Measurements from ENCODE around the gene MYO3A. TPM values are rescaled to one million over a fixed set of nuclear protein-coding genes. Genes with fewer than 3 reads are reported as not detected.
"Not testable (repeated sequence)": the region's sequence is repeated elsewhere in the genome, so short reads cannot be mapped to it uniquely, and the experiment has no call there.

The MYO3A gene
- polyA plus RNA-seq, 6 donors from 2014 or later = 0.38 to 1.4 (median 0.79) TPM; not detected in 1

- Mint-ChIP-seq H3K27ac (peak overlapping the region in 1 of 6 donors; percentile 13), H3K27me3 (peaks cover 8 to 17% (median 10%) of the 10 kb centered on the region in 3 donors), H3K36me3 (no peaks in the 10 kb centered on the region), H3K9me3 (peaks cover 0 to 8% (median 3%) of the 10 kb centered on the region in 7 donors), H3K4me3 (no peak overlapping the region), H3K4me1 (peaks cover 0 to 3% (median 0%) of the 10 kb centered on the region in 3 donors)
- no peak for ATAC-seq (ENCODE audit: low read depth in 2 of 2)
- DNase-seq = no peak
Measured at GRCh38 chr10:26052326-26052725, 118.3 kb downstream of the MYO3A start.

GRCh38 chr10:26057466-26057865, 123.4 kb downstream of the MYO3A start:
- DNase-seq = no peak
- Mint-ChIP-seq H3K27me3 (peaks cover 0 to 13% (median 0%) of the 10 kb centered on the region in 3 donors), H3K36me3 (no peaks in the 10 kb centered on the region), H3K27ac (no peak overlapping the region), H3K4me1 (no peaks in the 10 kb centered on the region), H3K9me3 (peaks cover 0 to 8% (median 2%) of the 10 kb centered on the region in 7 donors), H3K4me3 (no peak overlapping the region)
- ATAC-seq (ENCODE audit: low read depth in 2 of 2) = no peak

- no peaks in the 10 kb centered on the region for H3K36me3 Mint-ChIP-seq
- no peaks in the 10 kb centered on the region for H3K4me1 Mint-ChIP-seq
- no peak overlapping the region for H3K27ac Mint-ChIP-seq
- H3K9me3 Mint-ChIP-seq = no peaks in the 10 kb centered on the region
- no peaks in the 10 kb centered on the region for H3K27me3 Mint-ChIP-seq
- no peak overlapping the region for H3K4me3 Mint-ChIP-seq
- DNase-seq (no peak), ATAC-seq (ENCODE audit: low read depth in 2 of 2) (no peak)
Measured at GRCh38 chr10:26064106-26064505, 130.1 kb downstream of the MYO3A start.

GRCh38 chr10:26067680-26068079, 133.7 kb downstream of the MYO3A start:
- H3K9me3 Mint-ChIP-seq = peaks cover 0 to 4% (median 1%) of the 10 kb centered on the region in 7 donors
- H3K36me3 Mint-ChIP-seq = no peaks in the 10 kb centered on the region
- no peak for ATAC-seq (ENCODE audit: low read depth in 2 of 2)
- no peak for DNase-seq
- H3K4me3 Mint-ChIP-seq = no peak overlapping the region
- no peaks in the 10 kb centered on the region for H3K4me1 Mint-ChIP-seq
- no peak overlapping the region for H3K27ac Mint-ChIP-seq
- H3K27me3 Mint-ChIP-seq = no peaks in the 10 kb centered on the region

- H3K4me1 Mint-ChIP-seq; H3K9me3 Mint-ChIP-seq; ATAC-seq (ENCODE audit: low read depth in 2 of 2); DNase-seq; H3K27ac Mint-ChIP-seq; H3K4me3 Mint-ChIP-seq; H3K36me3 Mint-ChIP-seq: not testable (repeated sequence)
- H3K27me3 Mint-ChIP-seq = peaks cover 0 to 18% (median 4%) of the 10 kb centered on the region in 3 donors
Measured at GRCh38 chr10:26080971-26081370, 146.9 kb downstream of the MYO3A start.

- Mint-ChIP-seq H3K27ac (peak overlapping the region in 1 of 6 donors; percentile 17), H3K36me3 (no peaks in the 10 kb centered on the region), H3K27me3 (peaks cover 0 to 22% (median 8%) of the 10 kb centered on the region in 3 donors), H3K4me1 (no peaks in the 10 kb centered on the region), H3K9me3 (peaks cover 0 to 2% (median 0%) of the 10 kb centered on the region in 7 donors), H3K4me3 (no peak overlapping the region)
- no peak for ATAC-seq (ENCODE audit: low read depth in 2 of 2)
- no peak for DNase-seq
Measured at GRCh38 chr10:26081459-26081858, 147.4 kb downstream of the MYO3A start.

- peaks cover 0 to 17% (median 8%) of the 10 kb centered on the region in 3 donors for H3K27me3 Mint-ChIP-seq
- no peak for DNase-seq
- ATAC-seq (ENCODE audit: low read depth in 2 of 2) = no peak
- no peaks in the 10 kb centered on the region for H3K36me3 Mint-ChIP-seq
- H3K9me3 Mint-ChIP-seq = peaks cover 0 to 2% (median 0%) of the 10 kb centered on the region in 7 donors
- no peaks in the 10 kb centered on the region for H3K4me1 Mint-ChIP-seq
- no peak overlapping the region for H3K27ac Mint-ChIP-seq
- H3K4me3 Mint-ChIP-seq = no peak overlapping the region
Measured at GRCh38 chr10:26085549-26085948, 151.5 kb downstream of the MYO3A start.

- no peak overlapping the region for H3K4me3 Mint-ChIP-seq
- H3K27ac Mint-ChIP-seq = no peak overlapping the region
- no peaks in the 10 kb centered on the region for H3K9me3 Mint-ChIP-seq
- peaks cover 0 to 3% (median 0%) of the 10 kb centered on the region in 3 donors for H3K4me1 Mint-ChIP-seq
- H3K36me3 Mint-ChIP-seq = no peaks in the 10 kb centered on the region
- no peak for ATAC-seq (ENCODE audit: low read depth in 2 of 2)
- DNase-seq = no peak
- peaks cover 0 to 17% (median 8%) of the 10 kb centered on the region in 3 donors for H3K27me3 Mint-ChIP-seq
Measured at GRCh38 chr10:26087666-26088065, 153.6 kb downstream of the MYO3A start.

GRCh38 chr10:26090026-26090425, 156.0 kb downstream of the MYO3A start:
- no peak overlapping the region for H3K4me3 Mint-ChIP-seq
- H3K4me1 Mint-ChIP-seq = peaks cover 0 to 3% (median 0%) of the 10 kb centered on the region in 3 donors
- H3K9me3 Mint-ChIP-seq = no peaks in the 10 kb centered on the region
- peaks cover 0 to 14% (median 8%) of the 10 kb centered on the region in 3 donors for H3K27me3 Mint-ChIP-seq
- DNase-seq = no peak
- no peak for ATAC-seq (ENCODE audit: low read depth in 2 of 2)
- H3K36me3 Mint-ChIP-seq = no peaks in the 10 kb centered on the region
- no peak overlapping the region for H3K27ac Mint-ChIP-seq

GRCh38 chr10:26090762-26091161, 156.7 kb downstream of the MYO3A start:
- no peak for ATAC-seq (ENCODE audit: low read depth in 2 of 2)
- Mint-ChIP-seq H3K4me3 (no peak overlapping the region), H3K4me1 (peaks cover 0 to 3% (median 0%) of the 10 kb centered on the region in 3 donors), H3K36me3 (no peaks in the 10 kb centered on the region), H3K27me3 (peaks cover 0 to 6% (median 6%) of the 10 kb centered on the region in 3 donors), H3K27ac (no peak overlapping the region), H3K9me3 (peaks cover 0 to 3% (median 0%) of the 10 kb centered on the region in 7 donors)
- no peak for DNase-seq

GRCh38 chr10:26093229-26093628, 159.2 kb downstream of the MYO3A start:
- H3K27ac Mint-ChIP-seq = no peak overlapping the region
- H3K27me3 Mint-ChIP-seq = no peaks in the 10 kb centered on the region
- no peak for ATAC-seq (ENCODE audit: low read depth in 2 of 2)
- no peak overlapping the region for H3K4me3 Mint-ChIP-seq
- H3K4me1 Mint-ChIP-seq = peaks cover 0 to 3% (median 0%) of the 10 kb centered on the region in 3 donors
- peaks cover 0 to 3% (median 0%) of the 10 kb centered on the region in 7 donors for H3K9me3 Mint-ChIP-seq
- no peaks in the 10 kb centered on the region for H3K36me3 Mint-ChIP-seq
- no peak for DNase-seq

- Mint-ChIP-seq H3K4me1 (peaks cover 0 to 3% (median 0%) of the 10 kb centered on the region in 3 donors), H3K4me3 (no peak overlapping the region), H3K9me3 (peaks cover 3 to 10% (median 7%) of the 10 kb centered on the region in 7 donors), H3K36me3 (no peaks in the 10 kb centered on the region), H3K27ac (no peak overlapping the region), H3K27me3 (no peaks in the 10 kb centered on the region)
- ATAC-seq (ENCODE audit: low read depth in 2 of 2) = no peak
- no peak for DNase-seq
Measured at GRCh38 chr10:26095781-26096180, 161.8 kb downstream of the MYO3A start.

- not testable (repeated sequence) for H3K27me3 Mint-ChIP-seq; H3K4me3 Mint-ChIP-seq; H3K36me3 Mint-ChIP-seq; H3K27ac Mint-ChIP-seq; ATAC-seq (ENCODE audit: low read depth in 2 of 2); DNase-seq; H3K4me1 Mint-ChIP-seq
- peaks cover 7 to 16% (median 12%) of the 10 kb centered on the region in 7 donors for H3K9me3 Mint-ChIP-seq
Measured at GRCh38 chr10:26097549-26097948, 163.5 kb downstream of the MYO3A start.

- Mint-ChIP-seq H3K9me3 (no peaks in the 10 kb centered on the region), H3K27me3 (peaks cover 5 to 16% (median 15%) of the 10 kb centered on the region in 3 donors), H3K36me3 (no peaks in the 10 kb centered on the region), H3K4me1 (no peaks in the 10 kb centered on the region), H3K4me3 (no peak overlapping the region), H3K27ac (no peak overlapping the region)
- no peak for DNase-seq
- no peak for ATAC-seq (ENCODE audit: low read depth in 2 of 2)
Measured at GRCh38 chr10:26112532-26112931, 178.5 kb downstream of the MYO3A start.

All from naive B cell (primary cell).